ENCODE data around the gene KRT13.

The KRT13 gene

GRCh38 chr17:41512546-41513167 is 7.2 kb upstream of the KRT13 start:
- TF ChIP-seq CTCF (IDR thresholded peaks at IDR 0.05; ENCODE audit: low read depth, low read length, missing control alignments): no peak
- H3K4me3 ChIP-seq (replicated peaks; ENCODE audit: low read depth, low read length): no peak overlapping the region
- no peak for DNase-seq (ENCODE audit: extremely low read depth, low read depth)

- no peak overlapping the region for H3K4me3 ChIP-seq (replicated peaks; ENCODE audit: low read depth, low read length)
- no peak for DNase-seq (ENCODE audit: extremely low read depth, low read depth)
- TF ChIP-seq CTCF (IDR thresholded peaks at IDR 0.05; ENCODE audit: low read depth, low read length, missing control alignments): no peak
These were observed 6.3 kb upstream of the KRT13 start for GRCh38 chr17:41511716-41512115.

- no peak overlapping the region for H3K4me3 ChIP-seq (replicated peaks; ENCODE audit: low read depth, low read length)
- no peak for DNase-seq (ENCODE audit: extremely low read depth, low read depth)
- TF ChIP-seq CTCF (IDR thresholded peaks at IDR 0.05; ENCODE audit: low read depth, low read length, missing control alignments): no peak
These were observed 5.7 kb upstream of the KRT13 start for GRCh38 chr17:41511116-41511515.

DNA sequence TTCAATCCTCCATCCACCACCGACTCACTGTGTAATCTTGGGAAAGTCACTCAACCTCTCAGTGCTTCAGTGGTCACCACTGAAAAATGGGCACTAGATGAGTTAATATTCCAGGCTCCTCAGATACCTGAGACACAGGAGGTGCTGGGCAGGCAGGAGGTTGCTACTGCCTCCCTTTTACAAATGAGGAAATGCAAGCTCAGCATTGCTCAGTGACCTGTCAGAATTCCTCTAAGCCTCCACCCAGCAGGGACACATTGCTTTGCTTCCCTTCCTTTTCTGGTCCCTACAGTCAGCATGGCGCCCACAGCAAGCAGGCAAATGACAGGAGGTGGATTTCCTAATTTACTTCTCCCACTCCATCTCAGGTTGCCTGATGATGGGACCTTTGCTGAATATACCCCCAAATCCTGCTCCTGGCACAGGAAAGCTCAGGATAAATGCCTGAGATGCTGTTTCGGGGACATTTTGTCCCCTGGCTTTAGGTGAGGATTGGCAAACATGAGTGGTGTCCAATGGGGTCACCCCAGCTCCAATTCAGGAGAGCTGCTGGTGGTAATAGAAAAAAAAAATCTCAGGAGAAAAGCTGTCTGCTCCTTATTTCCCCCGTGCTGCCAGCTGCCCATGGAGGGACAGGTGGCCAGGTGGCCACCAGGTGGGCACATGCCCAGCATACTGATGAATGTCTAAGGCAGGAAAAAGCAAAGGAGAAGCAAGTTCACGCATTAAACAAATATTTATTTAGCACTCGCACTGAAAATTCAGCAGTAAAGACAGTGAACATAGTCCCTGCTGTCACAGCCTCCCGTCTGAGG is 5.0 kb upstream of the KRT13 start:
- no peak for TF ChIP-seq CTCF (IDR thresholded peaks at IDR 0.05; ENCODE audit: low read depth, low read length, missing control alignments)
- no peak overlapping the region for H3K4me3 ChIP-seq (replicated peaks; ENCODE audit: low read depth, low read length)
- no peak for DNase-seq (ENCODE audit: extremely low read depth, low read depth)

GRCh38 chr17:41507315-41507880 is 2.0 kb upstream of the KRT13 start:
- no peak for TF ChIP-seq CTCF (IDR thresholded peaks at IDR 0.05; ENCODE audit: low read depth, low read length, missing control alignments)
- no peak for DNase-seq (ENCODE audit: extremely low read depth, low read depth)

GRCh38 chr17:41505809-41506767 is 676 bp upstream of the KRT13 start:
- H3K4me3 ChIP-seq (replicated peaks; ENCODE audit: low read depth, low read length): no peak overlapping the region
- TF ChIP-seq CTCF (IDR thresholded peaks at IDR 0.05; ENCODE audit: low read depth, low read length, missing control alignments): no peak
- no peak for DNase-seq (ENCODE audit: extremely low read depth, low read depth)

More at GRCh38 chr17:41507315-41507880, 2.0 kb upstream of the KRT13 start:
- H3K4me3 ChIP-seq (replicated peaks; ENCODE audit: low read depth, low read length): no peak overlapping the region

Data from HFF-Myc (cell line).